MCF 10A (cell line): ENCODE data around the gene PODNL1. TPM values are rescaled to one million over a fixed set of nuclear protein-coding genes. Genes with fewer than 3 reads are reported as not detected.

Experiments used
- BruUV-seq: library from RNA; stranded (reverse); fragments of 400-500 nt; replicated peaks from 2 replicates; lab custom pipeline; 2021; lab: Mats Ljungman, UMichigan
- CTCF ChIA-PET: fragments of 300-600 bp; sonication (Branson Sonifier 250); formaldehyde crosslinking; extraction: SDS; loops from one replicate; lab custom pipeline; 2021; ENCODE audit warnings: antibody characterized with exemption, inconsistent platforms; lab: Yijun Ruan, JAX
- POLR2A ChIA-PET: fragments of 300-600, 350-650 bp; sonication (Branson Sonifier 250); formaldehyde crosslinking; extraction: SDS; loops from one replicate; lab custom pipeline; 2020; ENCODE audit warnings: antibody characterized with exemption, inconsistent platforms; lab: Yijun Ruan, JAX
- DNase-seq: peaks from one replicate; pipeline ENCODE4 v3.0.0-alpha.2; 2018; ENCODE audit not compliant: unreplicated experiment
- H3K27ac Mint-ChIP-seq: one replicate; pipeline ENCODE4 v1.8.0; 2022; ENCODE audit warnings: mild to moderate bottlenecking, low read depth, mixed read lengths; ENCODE audit not compliant: unreplicated experiment
- H3K27me3 Mint-ChIP-seq: one replicate; pipeline ENCODE4 v1.8.0; 2022; ENCODE audit warnings: mixed read lengths; ENCODE audit not compliant: insufficient read depth, unreplicated experiment
- H3K36me3 Mint-ChIP-seq: one replicate; pipeline ENCODE4 v1.8.0; 2022; ENCODE audit warnings: mild to moderate bottlenecking, moderate library complexity, mixed read lengths; ENCODE audit not compliant: insufficient read depth, unreplicated experiment
- H3K4me1 Mint-ChIP-seq: one replicate; pipeline ENCODE4 v1.8.0; 2022; ENCODE audit warnings: mixed read lengths; ENCODE audit not compliant: insufficient read depth, unreplicated experiment
- H3K4me3 Mint-ChIP-seq: one replicate; pipeline ENCODE4 v1.8.0; 2022; ENCODE audit warnings: mild to moderate bottlenecking, moderate library complexity, mixed read lengths; ENCODE audit not compliant: unreplicated experiment
- H3K9me3 Mint-ChIP-seq: one replicate; pipeline ENCODE4 v1.8.0; 2022; ENCODE audit warnings: mixed read lengths; ENCODE audit not compliant: unreplicated experiment
- intact Hi-C: fragments of 100-400 bp; cut with micrococcal nuclease; formaldehyde crosslinking; loops from 2 replicates; pipeline ENCODE4 v1.14.1; 2022
- total RNA-seq: library from RNA; stranded (reverse); gene quantifications from 2 replicates; pipeline ENCODE4 v1.2.3, GENCODE V29; 2022
- TF ChIP-seq, protein P1 (sequence below): fragments of 200-600 bp; IDR thresholded peaks from one replicate; pipeline ENCODE4 v1.8.0; 2022; ENCODE audit warnings: antibody characterized with exemption, mild to moderate bottlenecking; ENCODE audit not compliant: unreplicated experiment

PODNL1 gene
- total RNA-seq, 1 experiment from 2014 or later, result 0.51 TPM

DNA sequence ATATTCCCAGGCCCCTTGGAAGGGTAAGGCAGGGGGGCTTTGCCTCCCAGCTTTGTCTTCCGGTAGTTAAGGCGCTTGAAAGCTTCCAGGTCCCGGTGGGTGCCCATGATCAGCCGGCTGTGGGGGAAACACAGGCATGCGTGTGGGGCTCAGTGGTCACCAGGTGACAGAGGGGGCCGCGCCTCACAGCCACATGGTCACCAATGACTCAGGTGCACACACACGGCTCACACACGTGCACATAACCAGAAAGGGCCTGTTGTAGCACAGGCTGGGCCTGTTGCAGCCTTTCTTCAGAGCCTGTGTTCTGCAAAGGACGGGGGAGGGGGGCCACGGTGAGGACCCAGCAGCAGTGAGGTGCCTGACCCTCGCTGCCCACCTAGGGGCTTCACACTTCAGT lies 55.4 kb downstream of the PODNL1 start:
- ChIA-PET POLR2A (interaction anchor here (0.6 kb wide), 1 partner anchor 674 kb away, joined by 3 read pairs; no protein-coding TSS in a partner anchor), CTCF (interaction anchor here (0.6 to 0.7 kb wide), 4 partner anchors 22 to 196 kb away, joined by 3 read pairs; no protein-coding TSS in a partner anchor)
- intact Hi-C loops, result loop anchor here (5.0 kb wide), 1 partner anchor 286 kb away; no protein-coding TSS in a partner anchor
- TF ChIP-seq, protein P1, sequence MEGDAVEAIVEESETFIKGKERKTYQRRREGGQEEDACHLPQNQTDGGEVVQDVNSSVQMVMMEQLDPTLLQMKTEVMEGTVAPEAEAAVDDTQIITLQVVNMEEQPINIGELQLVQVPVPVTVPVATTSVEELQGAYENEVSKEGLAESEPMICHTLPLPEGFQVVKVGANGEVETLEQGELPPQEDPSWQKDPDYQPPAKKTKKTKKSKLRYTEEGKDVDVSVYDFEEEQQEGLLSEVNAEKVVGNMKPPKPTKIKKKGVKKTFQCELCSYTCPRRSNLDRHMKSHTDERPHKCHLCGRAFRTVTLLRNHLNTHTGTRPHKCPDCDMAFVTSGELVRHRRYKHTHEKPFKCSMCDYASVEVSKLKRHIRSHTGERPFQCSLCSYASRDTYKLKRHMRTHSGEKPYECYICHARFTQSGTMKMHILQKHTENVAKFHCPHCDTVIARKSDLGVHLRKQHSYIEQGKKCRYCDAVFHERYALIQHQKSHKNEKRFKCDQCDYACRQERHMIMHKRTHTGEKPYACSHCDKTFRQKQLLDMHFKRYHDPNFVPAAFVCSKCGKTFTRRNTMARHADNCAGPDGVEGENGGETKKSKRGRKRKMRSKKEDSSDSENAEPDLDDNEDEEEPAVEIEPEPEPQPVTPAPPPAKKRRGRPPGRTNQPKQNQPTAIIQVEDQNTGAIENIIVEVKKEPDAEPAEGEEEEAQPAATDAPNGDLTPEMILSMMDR, result no peak
- DNase-seq, result no peak
- Mint-ChIP-seq H3K4me1 (peaks cover 7% of the 10 kb centered on the region), H3K27me3 (no peaks in the 10 kb centered on the region), H3K4me3 (no peak overlapping the region), H3K27ac (no peak overlapping the region), H3K9me3 (no peaks in the 10 kb centered on the region), H3K36me3 (no peaks in the 10 kb centered on the region)
- BruUV-seq, result no TSS peak

DNA sequence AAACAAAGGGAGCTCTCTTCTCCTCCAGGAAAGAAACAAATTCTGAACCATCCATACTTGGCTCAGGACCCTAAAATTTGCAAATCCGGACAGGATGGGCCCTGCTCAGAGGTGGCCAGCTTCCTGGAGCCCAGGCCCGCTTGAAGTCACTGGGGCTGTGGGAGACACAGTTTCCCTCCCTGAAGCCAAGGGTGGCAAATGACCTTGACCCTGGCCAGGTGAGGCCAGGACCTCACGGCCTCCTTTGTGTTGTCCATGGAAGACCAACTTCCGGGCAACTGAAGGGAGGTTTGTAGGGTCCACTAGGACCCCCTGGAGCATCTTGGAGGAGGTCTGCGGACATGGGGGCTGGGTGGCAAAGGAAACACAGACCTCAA lies 55.8 kb downstream of the PODNL1 start:
- no peak for DNase-seq
- CTCF ChIA-PET, result interaction anchor here (0.6 kb wide), 1 partner anchor 21 kb away, joined by 3 read pairs; no protein-coding TSS in a partner anchor
- TF ChIP-seq, protein P1, result no peak
- no peaks in the 10 kb centered on the region for H3K36me3 Mint-ChIP-seq
- POLR2A ChIA-PET, result no interaction called here
- H3K4me1 Mint-ChIP-seq, result peaks cover 6% of the 10 kb centered on the region
- no peaks in the 10 kb centered on the region for H3K27me3 Mint-ChIP-seq
- intact Hi-C loops, result loop anchor here (5.0 kb wide), 1 partner anchor 285 kb away; no protein-coding TSS in a partner anchor
- no TSS peak for BruUV-seq
- no peak overlapping the region for H3K27ac Mint-ChIP-seq
- no peak overlapping the region for H3K4me3 Mint-ChIP-seq
- no peaks in the 10 kb centered on the region for H3K9me3 Mint-ChIP-seq

DNA sequence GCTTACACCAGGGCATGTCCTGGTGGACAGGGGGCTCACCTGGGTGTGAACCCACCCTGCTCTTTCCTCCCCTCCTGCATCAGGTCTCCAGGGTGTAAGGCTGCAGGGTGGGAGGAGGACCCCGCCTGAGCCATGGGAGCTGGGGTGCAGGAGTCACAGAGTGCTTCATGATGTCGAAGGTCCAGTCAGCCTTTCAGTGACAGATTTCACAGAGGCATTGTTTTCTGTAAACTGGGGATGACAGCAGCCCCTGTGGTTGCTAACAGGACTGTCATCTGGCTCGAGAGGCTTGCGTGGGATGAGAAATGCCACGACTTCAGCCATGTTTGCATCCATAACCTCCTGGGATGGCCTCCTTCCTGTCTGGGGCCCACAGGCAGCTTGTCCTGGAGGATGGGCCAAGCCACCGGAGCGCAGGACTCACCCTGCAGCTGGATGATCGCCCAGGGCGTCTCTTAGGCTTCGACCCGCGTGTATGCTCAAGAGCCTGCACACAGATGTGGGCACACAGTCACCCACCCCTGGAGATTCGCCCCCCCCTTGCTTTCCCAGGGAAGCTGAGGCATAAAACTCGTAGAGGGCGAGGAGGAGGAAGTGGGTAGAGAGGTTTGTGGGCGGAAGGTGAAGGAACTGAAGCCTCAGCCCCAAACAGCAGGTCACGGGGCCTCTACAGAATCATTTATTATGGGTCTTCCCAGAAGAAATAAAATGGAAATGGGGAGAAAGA lies 56.4 kb downstream of the PODNL1 start:
- no TSS peak for BruUV-seq
- POLR2A ChIA-PET, result interaction anchor here (2.2 kb wide), 1 partner anchor 71 kb away, joined by 11 read pairs; the partner anchor contains the start of gene DCAF15
- TF ChIP-seq, protein P1, result no peak
- intact Hi-C loops, result loop anchor here (2.0 to 5.0 kb wide), 2 partner anchors 71 to 285 kb away; partner anchors contain the start of gene DCAF15
- H3K36me3 Mint-ChIP-seq, result no peaks in the 10 kb centered on the region
- CTCF ChIA-PET, result interaction anchor here (0.6 to 1.5 kb wide), 4 partner anchors 21 to 179 kb away, joined by 3 to 8 read pairs (median 4); partner anchors contain the start of gene IL27RA
- no peaks in the 10 kb centered on the region for H3K27me3 Mint-ChIP-seq
- no peak for DNase-seq
- H3K4me1 Mint-ChIP-seq, result peaks cover under 1% of the 10 kb centered on the region
- H3K9me3 Mint-ChIP-seq, result no peaks in the 10 kb centered on the region
- H3K27ac Mint-ChIP-seq, result no peak overlapping the region
- H3K4me3 Mint-ChIP-seq, result no peak overlapping the region

DNA sequence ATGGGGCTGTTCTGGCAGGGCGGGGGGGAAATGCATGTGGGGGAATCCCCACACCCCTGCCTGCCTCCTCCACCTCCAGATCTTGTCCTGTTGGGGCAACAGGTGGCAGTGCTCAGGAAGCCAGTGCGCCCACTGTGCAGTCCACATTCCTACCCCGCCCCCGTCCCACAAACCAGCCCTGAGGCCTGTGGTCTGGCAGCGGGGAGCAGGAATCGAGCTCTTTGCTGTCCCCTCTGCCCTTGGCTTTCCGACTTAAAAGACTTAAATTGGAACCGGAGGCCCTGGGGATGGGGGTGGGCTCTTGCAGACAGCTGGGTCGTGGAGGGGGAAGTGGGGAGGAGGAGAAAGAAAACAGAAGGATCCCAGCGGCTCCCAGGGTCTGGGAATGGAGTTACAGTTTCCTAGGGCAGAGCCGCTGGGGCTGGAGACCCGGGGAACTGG lies 56.9 kb downstream of the PODNL1 start:
- TF ChIP-seq, protein P1, result no peak
- POLR2A ChIA-PET, result interaction anchor here (2.2 kb wide), 1 partner anchor 71 kb away, joined by 11 read pairs; the partner anchor contains the start of gene DCAF15
- H3K27me3 Mint-ChIP-seq, result no peaks in the 10 kb centered on the region
- no peak overlapping the region for H3K4me3 Mint-ChIP-seq
- no peaks in the 10 kb centered on the region for H3K9me3 Mint-ChIP-seq
- DNase-seq, result no peak
- no TSS peak for BruUV-seq
- intact Hi-C loops, result loop anchor here (2.0 to 5.0 kb wide), 2 partner anchors 72 to 284 kb away; partner anchors contain the start of gene DCAF15
- H3K4me1 Mint-ChIP-seq, result no peaks in the 10 kb centered on the region
- CTCF ChIA-PET, result interaction anchor here (0.6 to 1.5 kb wide), 21 partner anchors 8 to 674 kb away, joined by 3 to 8 read pairs (median 4); partner anchors contain the start of gene IL27RA
- no peaks in the 10 kb centered on the region for H3K36me3 Mint-ChIP-seq
- H3K27ac Mint-ChIP-seq, result no peak overlapping the region
